Measurements from ENCODE around the gene PAQR7.
"Not testable (repeated sequence)": the region's sequence is repeated elsewhere in the genome, so short reads cannot be mapped to it uniquely, and the experiment has no call there.

PAQR7 gene

GRCh38 chr1:25839808-25840207, 35.7 kb downstream of the PAQR7 start:
- not testable (repeated sequence) for DNase-seq

- no peak for DNase-seq
Measured at GRCh38 chr1:25837262-25837875, 38.1 kb downstream of the PAQR7 start.

GRCh38 chr1:25836695-25837094, 38.8 kb downstream of the PAQR7 start:
- DNase-seq: no peak

GRCh38 chr1:25834894-25835293, 40.6 kb downstream of the PAQR7 start:
- DNase-seq: no peak

GRCh38 chr1:25833158-25833557, 42.4 kb downstream of the PAQR7 start:
- no peak for DNase-seq

- no peak for DNase-seq
Measured at GRCh38 chr1:25832336-25833037, 43.0 kb downstream of the PAQR7 start.

GRCh38 chr1:25831569-25832196, 43.8 kb downstream of the PAQR7 start:
- no peak for DNase-seq

GRCh38 chr1:25829046-25829445, 46.5 kb downstream of the PAQR7 start:
- no peak for DNase-seq

- DNase-seq: no peak
Measured at GRCh38 chr1:25828491-25828890, 47.0 kb downstream of the PAQR7 start.

- no peak for DNase-seq
Measured at GRCh38 chr1:25826571-25826970, 48.9 kb downstream of the PAQR7 start.

- no peak for DNase-seq
Measured at GRCh38 chr1:25825605-25826004, 49.9 kb downstream of the PAQR7 start.

- DNase-seq: no peak
Measured at GRCh38 chr1:25821630-25822091, 53.8 kb downstream of the PAQR7 start.

GRCh38 chr1:25821112-25821476, 54.4 kb downstream of the PAQR7 start:
- DNase-seq: no peak

GRCh38 chr1:25820247-25821111, 55.0 kb downstream of the PAQR7 start:
- peak; percentile 63 for DNase-seq

- DNase-seq: peak; percentile 65
Measured at GRCh38 chr1:25819491-25820246, 55.8 kb downstream of the PAQR7 start, which contains the start of gene MTFR1L. TSS of gene MTFR1L (plus strand) at chr1:25819954. CDS start at chr1:25823105, 3,151 bp downstream.

- no peak for DNase-seq
Measured at GRCh38 chr1:25818569-25818968, 56.9 kb downstream of the PAQR7 start.

- DNase-seq: no peak
Measured at GRCh38 chr1:25817840-25818501, 57.5 kb downstream of the PAQR7 start.

- no peak for DNase-seq
Measured at GRCh38 chr1:25816112-25816718, 59.3 kb downstream of the PAQR7 start.

- no peak for DNase-seq
Measured at GRCh38 chr1:25815208-25816111, 60.0 kb downstream of the PAQR7 start.

- DNase-seq: no peak
Measured at GRCh38 chr1:25814549-25815087, 60.9 kb downstream of the PAQR7 start.

Data from KG1 (cell line).